GM12873 (cell line): ENCODE measurements around the gene DISP2.

Source experiments
- CTCF ChIP-seq: IDR thresholded peaks from 2 replicates; pipeline ENCODE4 v1.5.1; 2012; ENCODE audit warnings: low read depth, mild to moderate bottlenecking, moderate library complexity, low read length, control low read depth; ENCODE audit not compliant: insufficient read depth; ENCODE audit errors: missing control alignments

The DISP2 gene

GRCh38 chr15:40323239-40323952 is 34.6 kb upstream of the DISP2 start, which contains the start of gene INAFM2:
TSS of gene INAFM2 (plus strand) at chr15:40323692. CDS start at chr15:40324056, 364 bp downstream.
- peak; percentile 52 for TF ChIP-seq CTCF

GRCh38 chr15:40323953-40324937 is 33.8 kb upstream of the DISP2 start:
- TF ChIP-seq CTCF = no peak

GRCh38 chr15:40325188-40325587 is 32.8 kb upstream of the DISP2 start:
- no peak for TF ChIP-seq CTCF

- TF ChIP-seq CTCF = no peak
These were observed 32.3 kb upstream of the DISP2 start for GRCh38 chr15:40325700-40326099.

- no peak for TF ChIP-seq CTCF
These were observed 30.6 kb upstream of the DISP2 start for GRCh38 chr15:40327457-40327856.

- TF ChIP-seq CTCF = no peak
These were observed 29.8 kb upstream of the DISP2 start for GRCh38 chr15:40328176-40328575.

- no peak for TF ChIP-seq CTCF
These were observed 29.3 kb upstream of the DISP2 start for GRCh38 chr15:40328751-40329150.
